Right atrium auricular region (tissue), 2 donors: ENCODE data around the gene GLYAT. TPM values are rescaled to one million over a fixed set of nuclear protein-coding genes. Genes with fewer than 3 reads are reported as not detected.

Source experiments
- DNase-seq: peaks from one replicate; pipeline ENCODE4 v3.0.0-alpha.2; 2019; ENCODE audit warnings: low spot score
- H3K27ac ChIP-seq, 2 donors: fragments of 200-600 bp; sonication (generic); 1 replicate in 1 of 2; 2 replicates in 1 of 2; pipeline ENCODE4 v1.5.1; 2016 to 2019
- H3K27me3 ChIP-seq, 2 donors: fragments of 200-600 bp; sonication (generic); one replicate each; pipeline versions ENCODE4 v1.5.1 to v1.6.0; 2017 to 2019
- H3K36me3 ChIP-seq: fragments of 200-600 bp; sonication (generic); one replicate; pipeline ENCODE4 v1.5.1; 2016
- H3K4me1 ChIP-seq, 2 donors: fragments of 200-600 bp; sonication (generic); one replicate each; pipeline versions ENCODE4 v1.5.1 to v1.6.0; 2017 to 2019
- H3K4me3 ChIP-seq, 2 donors: fragments of 200-600 bp; sonication (generic); 1 replicate in 1 of 2; 2 replicates in 1 of 2; pipeline ENCODE4 v1.5.1; 2017 to 2019; ENCODE audit warnings: mild to moderate bottlenecking in 1 of 2, moderate library complexity in 1 of 2
- H3K9me3 ChIP-seq, 2 donors: fragments of 200-600 bp; sonication (generic); one replicate each; pipeline ENCODE4 v1.5.1; 2019
- total RNA-seq, 2 donors: library from RNA; depleted of rRNA; stranded (reverse); fragments of >200 nt; gene quantifications; one replicate each; pipeline ENCODE4 v1.1.0, GENCODE V29; 2016
- TF ChIP-seq, protein P1 (sequence below), 2 donors: fragments of 200-600 bp; sonication (generic); IDR thresholded peaks; one replicate each; pipeline ENCODE4 v1.5.1; 2019; ENCODE audit warnings: antibody characterized with exemption in 2 of 2

GLYAT gene
- total RNA-seq, 2 donors from 2014 or later: not detected

DNA sequence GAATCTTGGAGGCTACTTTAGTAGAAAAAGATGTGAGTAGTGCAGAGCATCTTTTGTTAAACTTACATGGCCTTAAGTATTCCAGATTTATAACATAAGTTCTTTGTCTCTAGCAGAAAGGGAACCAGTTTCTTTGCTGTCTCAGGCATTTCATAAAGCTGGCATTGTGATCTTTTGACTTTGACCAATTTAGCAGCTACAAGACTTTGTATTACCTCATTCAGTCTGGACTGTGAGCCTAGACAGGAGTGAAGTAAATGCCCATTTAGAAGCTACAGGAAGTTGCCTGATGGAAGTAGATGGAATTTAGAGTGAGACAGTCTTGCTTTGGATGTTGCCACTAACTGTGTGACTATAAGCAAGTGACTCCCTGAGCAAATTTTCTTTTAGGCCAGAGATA lies 25.7 kb upstream of the GLYAT start:
- TF ChIP-seq, protein P1, sequence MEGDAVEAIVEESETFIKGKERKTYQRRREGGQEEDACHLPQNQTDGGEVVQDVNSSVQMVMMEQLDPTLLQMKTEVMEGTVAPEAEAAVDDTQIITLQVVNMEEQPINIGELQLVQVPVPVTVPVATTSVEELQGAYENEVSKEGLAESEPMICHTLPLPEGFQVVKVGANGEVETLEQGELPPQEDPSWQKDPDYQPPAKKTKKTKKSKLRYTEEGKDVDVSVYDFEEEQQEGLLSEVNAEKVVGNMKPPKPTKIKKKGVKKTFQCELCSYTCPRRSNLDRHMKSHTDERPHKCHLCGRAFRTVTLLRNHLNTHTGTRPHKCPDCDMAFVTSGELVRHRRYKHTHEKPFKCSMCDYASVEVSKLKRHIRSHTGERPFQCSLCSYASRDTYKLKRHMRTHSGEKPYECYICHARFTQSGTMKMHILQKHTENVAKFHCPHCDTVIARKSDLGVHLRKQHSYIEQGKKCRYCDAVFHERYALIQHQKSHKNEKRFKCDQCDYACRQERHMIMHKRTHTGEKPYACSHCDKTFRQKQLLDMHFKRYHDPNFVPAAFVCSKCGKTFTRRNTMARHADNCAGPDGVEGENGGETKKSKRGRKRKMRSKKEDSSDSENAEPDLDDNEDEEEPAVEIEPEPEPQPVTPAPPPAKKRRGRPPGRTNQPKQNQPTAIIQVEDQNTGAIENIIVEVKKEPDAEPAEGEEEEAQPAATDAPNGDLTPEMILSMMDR (IDR thresholded peaks at IDR 0.05): no peak
- Histone ChIP-seq H3K27me3 (no peaks in the 10 kb centered on the region), H3K9me3 (no peaks in the 10 kb centered on the region)

DNA sequence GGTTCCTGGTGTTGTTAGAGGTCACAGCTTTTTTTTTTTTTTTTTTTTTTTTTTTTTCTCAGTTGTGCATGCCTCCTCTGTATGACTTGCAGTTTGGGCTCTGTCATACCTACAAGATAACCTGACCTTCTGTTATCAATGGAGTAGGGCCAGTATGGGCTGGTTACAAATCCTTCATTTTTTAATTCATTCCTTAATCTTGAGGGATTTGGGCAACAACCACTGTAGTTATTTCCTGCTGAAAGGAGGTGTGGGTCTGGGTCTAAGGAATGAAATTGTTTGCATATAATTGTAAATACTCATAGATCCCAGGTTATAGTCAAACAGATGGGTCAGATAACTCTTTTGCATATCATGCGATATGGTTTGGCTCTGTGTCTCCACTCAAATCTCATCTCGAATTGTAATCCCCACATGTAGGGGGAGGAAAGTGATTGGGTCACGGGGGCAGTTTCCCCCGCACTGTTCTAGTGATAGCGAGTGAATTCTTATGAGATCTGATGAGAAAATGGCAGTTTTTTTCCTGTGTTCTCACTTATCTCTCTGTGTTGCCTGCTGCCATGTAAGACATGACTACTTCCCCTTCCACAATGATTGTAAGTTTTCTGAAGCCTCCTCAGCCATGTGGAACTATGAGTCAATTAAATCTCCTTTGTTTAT lies 14.1 kb upstream of the GLYAT start:
- H3K36me3 ChIP-seq: no peaks in the 10 kb centered on the region
- H3K27ac ChIP-seq: no peak overlapping the region
- peaks cover 0 to 21% of the 10 kb centered on the region in 2 donors for H3K9me3 ChIP-seq
- no peaks in the 10 kb centered on the region for H3K4me1 ChIP-seq
- TF ChIP-seq, protein P1 (IDR thresholded peaks at IDR 0.05): no peak
- H3K4me3 ChIP-seq: no peak overlapping the region
- DNase-seq: no peak
- no peaks in the 10 kb centered on the region for H3K27me3 ChIP-seq

More for the DNA sequence above, 25.7 kb upstream of the GLYAT start:
- no peaks in the 10 kb centered on the region for H3K4me1 ChIP-seq
- no peak overlapping the region for H3K27ac ChIP-seq
- H3K4me3 ChIP-seq: no peak overlapping the region
- DNase-seq: no peak
- H3K36me3 ChIP-seq: no peaks in the 10 kb centered on the region

DNA sequence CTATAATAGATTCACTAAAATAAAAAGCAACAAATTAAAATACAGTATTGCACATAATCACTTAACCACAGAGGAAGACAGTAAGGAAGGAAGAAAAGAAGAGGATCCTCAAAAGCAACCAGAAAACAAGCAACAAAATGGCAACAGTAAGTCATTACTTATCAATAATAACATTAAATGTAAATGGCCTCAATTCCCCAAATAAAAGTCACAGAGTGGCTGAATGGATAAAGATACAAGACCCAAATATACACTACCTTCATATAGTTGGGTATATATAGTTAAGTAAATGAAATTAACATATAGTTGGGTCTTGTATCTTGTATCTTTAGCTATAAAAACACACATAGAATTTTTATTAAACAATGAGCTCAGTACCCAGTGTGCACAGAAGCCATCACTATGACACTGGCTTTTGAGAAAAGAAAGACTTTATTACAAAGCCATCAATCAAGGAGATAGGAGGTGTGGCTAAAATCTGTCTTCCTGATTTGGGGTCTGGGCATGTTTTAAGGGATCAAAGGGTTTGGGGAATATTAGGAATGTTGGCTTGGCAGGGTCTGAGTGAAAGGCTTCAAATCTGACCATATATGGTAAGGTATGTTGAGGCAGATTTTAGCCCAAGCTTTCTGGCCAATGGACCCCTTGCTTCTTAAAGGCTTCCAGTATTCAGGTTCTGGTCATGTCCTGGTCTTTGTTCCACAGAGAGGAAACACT lies 13.4 kb upstream of the GLYAT start:
- Histone ChIP-seq H3K36me3 (no peaks in the 10 kb centered on the region), H3K9me3 (peaks cover 0 to 25% of the 10 kb centered on the region in 2 donors), H3K4me3 (no peak overlapping the region), H3K27ac (no peak overlapping the region), H3K4me1 (no peaks in the 10 kb centered on the region), H3K27me3 (no peaks in the 10 kb centered on the region)
- TF ChIP-seq, protein P1 (IDR thresholded peaks at IDR 0.05): no peak
- no peak for DNase-seq

DNA sequence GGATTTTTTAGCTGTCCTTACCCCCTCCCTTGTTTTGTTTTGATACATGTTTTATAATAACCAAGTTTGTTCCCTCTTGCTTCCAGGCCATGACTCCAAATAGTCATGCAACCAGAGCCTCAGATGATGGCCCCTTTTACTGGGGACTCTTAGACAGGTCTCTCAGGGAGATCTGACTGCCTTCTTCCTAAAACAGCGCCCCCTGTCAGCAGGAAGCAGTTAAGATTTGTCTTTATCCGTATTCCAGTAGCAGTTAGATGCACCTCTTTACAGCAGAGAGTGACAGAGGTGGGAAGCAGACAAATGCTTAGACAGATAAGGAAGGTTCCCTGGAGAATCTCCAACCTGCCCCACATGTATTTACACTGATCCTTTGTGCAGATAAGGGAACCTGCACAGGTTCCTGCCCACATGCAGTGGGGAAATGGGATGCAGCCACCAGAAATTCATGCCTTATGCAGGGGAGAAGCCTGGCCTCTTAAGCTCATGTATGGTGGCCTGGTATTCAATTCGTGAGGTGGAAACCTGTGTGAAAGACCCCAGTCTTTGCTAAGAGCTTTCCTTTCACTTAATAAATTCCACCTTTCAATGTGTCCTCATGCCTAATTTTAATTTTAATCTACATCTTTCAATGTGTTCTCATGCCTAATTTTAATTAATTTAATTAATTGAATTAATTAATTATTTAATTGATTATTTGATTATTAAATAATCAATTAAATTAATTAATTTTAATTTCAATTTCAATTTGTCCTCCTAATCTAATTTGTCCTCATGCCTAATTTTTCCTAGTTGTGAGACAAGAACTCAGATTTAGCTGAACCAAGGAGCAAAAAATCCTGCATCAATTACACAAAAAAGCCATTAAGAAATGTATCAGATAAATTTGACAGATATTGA lies 11.5 kb upstream of the GLYAT start:
- H3K9me3 ChIP-seq: peaks cover 0 to 25% of the 10 kb centered on the region in 2 donors
- no peak overlapping the region for H3K27ac ChIP-seq
- H3K27me3 ChIP-seq: no peaks in the 10 kb centered on the region
- no peaks in the 10 kb centered on the region for H3K36me3 ChIP-seq
- H3K4me1 ChIP-seq: no peaks in the 10 kb centered on the region
- DNase-seq: no peak
- TF ChIP-seq, protein P1 (IDR thresholded peaks at IDR 0.05): no peak
- no peak overlapping the region for H3K4me3 ChIP-seq

DNA sequence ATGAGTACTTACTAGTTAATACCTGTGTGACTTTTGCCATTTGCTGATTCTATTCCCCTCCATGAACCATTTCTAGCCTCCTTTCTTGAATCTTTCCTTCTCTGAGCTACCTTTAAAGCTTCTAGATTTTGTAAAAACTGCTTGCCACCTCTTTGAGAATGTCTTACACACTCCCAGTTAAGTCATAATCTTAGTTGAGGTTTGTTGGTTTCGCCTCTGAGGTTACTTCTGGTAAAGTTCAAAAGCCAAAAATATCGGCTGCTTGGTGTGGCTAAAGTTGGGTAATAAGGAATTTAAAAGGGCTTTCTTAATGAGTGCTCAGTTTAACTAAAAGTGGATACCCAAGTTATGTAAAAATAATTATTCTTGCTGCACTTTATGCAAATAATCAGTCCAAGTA lies 10.4 kb upstream of the GLYAT start:
- Histone ChIP-seq H3K9me3 (peaks cover 0 to 25% of the 10 kb centered on the region in 2 donors), H3K27ac (no peak overlapping the region)
- TF ChIP-seq, protein P1 (IDR thresholded peaks at IDR 0.05): no peak

More for the DNA sequence above, 10.4 kb upstream of the GLYAT start:
- Histone ChIP-seq H3K27me3 (no peaks in the 10 kb centered on the region), H3K4me3 (no peak overlapping the region), H3K4me1 (no peaks in the 10 kb centered on the region), H3K36me3 (no peaks in the 10 kb centered on the region)
- no peak for DNase-seq
